Coronary artery (tissue), 2 donors: Measurements from ENCODE around the gene DOCK3.

Experiments
- DNase-seq: peaks from one replicate; pipeline ENCODE4 v3.0.0-alpha.2; 2017; ENCODE audit warnings: low spot score
- H3K27ac ChIP-seq, 2 donors: fragments of 200-600 bp; sonication (generic); one replicate each; pipeline ENCODE4 v1.5.1; 2016 to 2019
- H3K4me3 ChIP-seq: fragments of 200-600 bp; sonication (generic); 2 replicates; pipeline ENCODE4 v1.5.1; 2016; ENCODE audit warnings: mild to moderate bottlenecking, moderate library complexity
- CTCF ChIP-seq: fragments of 200-600 bp; sonication (generic); IDR thresholded peaks from one replicate; pipeline ENCODE4 v1.5.1; 2019; ENCODE audit warnings: antibody characterized with exemption

DOCK3 gene

DNA sequence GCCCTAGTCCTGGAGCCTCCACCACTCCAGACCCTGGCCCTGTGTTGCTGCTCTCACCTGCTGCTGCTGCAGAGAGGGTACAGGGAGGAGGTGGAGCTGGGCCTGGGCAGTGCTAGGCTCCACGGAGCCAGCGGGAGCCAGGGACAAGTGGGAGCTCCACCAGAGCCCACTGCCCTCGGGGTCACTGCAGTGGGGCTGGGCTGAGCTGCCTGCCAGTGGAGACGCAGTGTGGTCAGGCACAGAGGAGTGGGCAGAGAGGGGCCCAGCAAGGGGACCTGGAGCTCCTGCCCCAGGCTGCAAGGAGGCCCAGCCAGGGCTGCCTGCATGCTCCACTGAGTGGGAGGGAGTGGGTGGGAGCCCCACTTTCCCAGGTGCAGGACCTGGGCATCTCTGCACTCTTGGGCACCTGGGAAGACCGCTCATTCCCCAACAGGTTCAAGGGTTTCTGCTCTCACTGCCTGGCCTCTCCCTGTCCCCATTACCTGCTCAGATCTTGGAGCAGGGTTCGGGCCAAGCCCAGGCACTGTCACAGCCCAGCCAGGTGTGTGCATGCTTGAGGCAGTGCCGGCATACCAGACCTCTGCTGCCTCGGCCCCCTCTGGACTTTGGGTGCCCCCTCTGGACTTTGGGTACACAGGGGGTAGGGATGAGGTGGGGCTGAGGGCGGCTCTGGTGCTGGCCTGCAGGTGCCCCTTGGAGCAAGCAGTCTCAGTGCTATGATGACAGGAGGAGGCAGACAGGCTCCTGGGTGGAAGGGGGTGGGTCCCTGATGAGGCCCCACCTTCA lies 308.0 kb downstream of the DOCK3 start:
- peak; percentile 50 for DNase-seq
- H3K27ac ChIP-seq = no peak overlapping the region
- no peak for TF ChIP-seq CTCF

GRCh38 chr3:50983887-50984286 lies 309.2 kb downstream of the DOCK3 start:
- TF ChIP-seq CTCF = no peak
- DNase-seq = no peak

More for the DNA sequence above, 308.0 kb downstream of the DOCK3 start:
- H3K4me3 ChIP-seq = no peak overlapping the region

DNA sequence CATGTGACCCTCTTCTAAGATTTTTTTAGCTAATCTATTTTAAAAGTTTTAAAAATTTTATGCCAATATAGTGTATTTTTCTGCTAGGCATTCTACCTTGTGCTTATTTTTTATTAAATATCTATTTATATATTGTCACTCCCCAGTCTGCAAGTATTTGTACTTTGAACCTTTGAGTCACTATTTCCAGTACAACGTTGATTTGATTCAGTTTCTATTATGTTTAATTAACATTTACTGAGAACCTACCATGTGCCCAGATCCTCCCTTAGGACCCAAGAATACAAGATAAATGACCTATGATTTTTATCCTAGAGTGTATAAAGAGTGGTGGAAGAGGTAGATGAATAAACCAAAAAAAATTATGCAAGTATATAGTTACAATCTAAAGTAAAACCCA lies 311.2 kb downstream of the DOCK3 start:
- DNase-seq = no peak

More at GRCh38 chr3:50983887-50984286, 309.2 kb downstream of the DOCK3 start:
- Histone ChIP-seq H3K27ac (no peak overlapping the region), H3K4me3 (no peak overlapping the region)

GRCh38 chr3:50986726-50987125 lies 312.0 kb downstream of the DOCK3 start:
- no peak for DNase-seq
- Histone ChIP-seq H3K27ac (no peak overlapping the region), H3K4me3 (no peak overlapping the region)
- TF ChIP-seq CTCF = no peak

More for the DNA sequence above, 311.2 kb downstream of the DOCK3 start:
- Histone ChIP-seq H3K4me3 (no peak overlapping the region), H3K27ac (no peak overlapping the region)
- no peak for TF ChIP-seq CTCF

- no peak for DNase-seq
- no peak overlapping the region for H3K27ac ChIP-seq
- TF ChIP-seq CTCF = no peak
- no peak overlapping the region for H3K4me3 ChIP-seq
These were observed 319.8 kb downstream of the DOCK3 start for GRCh38 chr3:50994537-50994936.

DNA sequence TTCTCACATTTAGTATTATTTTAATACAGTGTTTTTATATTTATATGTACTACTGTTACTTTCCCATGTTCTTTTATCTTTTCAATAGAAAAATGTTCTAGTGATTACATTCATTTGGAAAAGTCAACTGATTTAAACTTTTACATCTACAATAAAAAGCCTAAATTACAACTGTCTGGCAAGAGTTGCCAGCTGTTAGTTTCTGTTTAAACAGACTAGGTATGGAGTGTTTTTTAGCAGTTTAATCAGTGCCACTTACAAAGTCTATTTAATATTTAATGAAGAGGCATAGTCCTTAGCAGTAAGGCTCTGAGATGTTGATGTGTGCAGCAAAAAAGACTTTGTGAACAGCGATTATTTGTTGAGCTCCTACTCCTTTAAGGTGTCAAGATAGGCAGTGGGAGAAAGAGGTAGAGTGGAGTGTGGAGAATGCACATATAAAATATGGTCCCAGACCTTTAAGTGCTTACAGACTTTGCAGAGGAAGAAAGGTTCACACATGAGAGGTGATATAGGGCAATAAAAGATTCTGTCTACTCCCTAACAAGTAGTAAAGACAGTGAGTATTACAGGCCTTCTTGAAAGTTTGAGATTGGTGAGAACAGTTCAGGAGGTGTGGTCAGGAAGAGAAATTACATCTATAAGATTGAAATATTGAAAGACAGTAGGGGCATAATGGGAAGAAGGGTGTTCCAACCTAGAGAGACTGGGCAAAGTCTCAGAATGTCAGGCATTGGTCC lies 320.5 kb downstream of the DOCK3 start:
- TF ChIP-seq CTCF = no peak
- no peak overlapping the region for H3K4me3 ChIP-seq
- DNase-seq = no peak
- no peak overlapping the region for H3K27ac ChIP-seq

DNA sequence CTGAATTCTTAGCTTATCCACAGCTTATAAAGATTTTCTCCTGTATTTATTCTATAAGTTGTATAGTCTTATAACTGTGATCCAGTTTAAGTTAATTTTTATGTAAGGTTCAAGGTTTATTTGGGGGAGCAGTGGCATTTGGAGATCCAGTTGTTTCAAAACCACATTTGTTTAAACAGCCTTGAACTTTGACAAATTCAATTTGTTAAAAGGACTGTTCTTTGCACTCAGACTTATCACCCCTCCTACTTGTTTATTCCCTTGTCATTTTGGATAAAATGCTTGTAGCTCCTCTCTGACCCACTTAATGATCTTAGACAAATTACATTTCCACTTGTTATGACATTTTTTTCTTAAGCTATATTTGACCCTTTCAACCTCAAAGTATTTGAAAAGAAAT lies 327.8 kb downstream of the DOCK3 start:
- no peak overlapping the region for H3K27ac ChIP-seq
- TF ChIP-seq CTCF = no peak
- no peak overlapping the region for H3K4me3 ChIP-seq
- DNase-seq = no peak
